H7 (cell line): ENCODE measurements around the gene MATK. TPM values are rescaled to one million over a fixed set of nuclear protein-coding genes. Genes with fewer than 3 reads are reported as not detected.
A peak's percentile ranks its signal among the peaks of the same experiment; 100 is the strongest.
"Not testable (repeated sequence)": the region's sequence is repeated elsewhere in the genome, so short reads cannot be mapped to it uniquely, and the experiment has no call there.

Source experiments
- DNase-seq: peaks from one replicate; pipeline ENCODE4 v3.0.0; 2012
- H3K27me3 ChIP-seq: 2 replicates; pipeline ENCODE4 v1.6.0; 2011; ENCODE audit warnings: mild to moderate bottlenecking, low read length; ENCODE audit not compliant: control insufficient read depth, insufficient read depth
- H3K36me3 ChIP-seq: replicated peaks from 2 replicates; pipeline ENCODE4 v1.5.1; 2011; ENCODE audit warnings: low read length; ENCODE audit not compliant: control insufficient read depth, insufficient read depth
- H3K4me3 ChIP-seq: 2 replicates; pipeline ENCODE4 v1.5.1; 2011; ENCODE audit warnings: low read depth, mild to moderate bottlenecking, control low read depth, low read length, moderate library complexity; ENCODE audit not compliant: insufficient read depth
- total RNA-seq: library from RNA; depleted of rRNA; stranded (reverse); fragments of >200 nt; shearing (Covaris generic); gene quantifications from 2 replicates; pipeline ENCODE4 v1.2.3, GENCODE V29; 2014

MATK gene
- total RNA-seq, 1 experiment from 2014 or later = 19.1 TPM

DNA sequence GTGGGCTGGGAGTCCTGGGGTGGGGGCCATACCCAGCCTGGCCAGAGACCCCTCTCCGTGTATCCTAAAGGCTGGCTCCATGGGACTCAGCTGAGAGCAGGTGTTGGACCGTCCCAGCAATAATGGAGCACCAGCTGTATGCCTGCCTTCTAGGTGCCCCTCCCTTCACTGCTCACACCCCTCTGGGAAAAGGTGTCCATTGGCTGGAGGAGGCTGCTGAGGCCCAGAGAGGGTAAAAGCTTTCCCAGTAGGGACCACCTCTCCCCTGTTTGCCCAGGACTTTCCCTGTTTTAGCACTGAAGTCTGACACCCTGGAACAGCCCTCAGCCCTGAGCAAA, 10.8 kb downstream of the MATK start:
- Histone ChIP-seq H3K27me3 (no peaks in the 10 kb centered on the region), H3K4me3 (no peak overlapping the region), H3K36me3 (no peaks in the 10 kb centered on the region)
- DNase-seq = peak; percentile 36

DNA sequence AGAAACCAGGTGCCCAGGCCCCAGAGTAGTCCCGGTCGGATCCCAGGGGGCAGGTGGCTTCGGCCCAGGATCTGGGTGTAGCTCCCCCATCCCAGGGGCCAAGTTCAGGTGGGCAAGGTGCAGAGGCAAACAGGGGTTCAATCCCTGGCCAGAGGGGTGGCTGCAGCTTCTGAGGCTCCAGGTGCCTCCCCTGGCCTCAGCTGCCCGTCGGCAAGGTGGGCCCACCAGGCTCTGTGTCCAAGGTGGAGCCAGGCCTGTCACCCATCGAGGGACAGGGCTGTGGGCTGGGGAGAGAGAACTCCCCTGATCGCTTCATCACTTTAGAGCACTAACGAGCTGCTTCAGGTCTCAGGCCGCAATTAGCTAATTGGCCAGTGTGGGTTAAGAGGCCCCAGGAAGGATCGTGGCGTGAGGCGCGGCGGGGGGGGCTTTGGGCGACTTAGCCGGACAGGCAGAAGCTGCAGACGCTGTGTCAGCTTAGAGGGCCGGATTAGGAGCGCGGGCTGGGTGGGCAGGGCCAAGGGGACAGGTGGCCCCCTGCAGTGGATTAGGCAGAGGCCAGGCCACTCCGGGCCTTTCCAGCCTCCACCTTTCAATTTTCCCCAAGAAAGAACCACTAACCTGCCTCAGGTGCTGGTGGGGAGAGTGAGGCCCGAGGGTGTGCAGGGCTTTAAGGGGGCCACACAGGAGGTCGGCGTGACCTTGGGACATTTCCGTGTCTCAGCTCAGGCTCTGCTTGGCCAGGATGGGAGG, 11.4 kb downstream of the MATK start:
- no peaks in the 10 kb centered on the region for H3K27me3 ChIP-seq
- H3K36me3 ChIP-seq = no peaks in the 10 kb centered on the region
- H3K4me3 ChIP-seq = no peak overlapping the region
- peak; percentile 74 for DNase-seq

DNA sequence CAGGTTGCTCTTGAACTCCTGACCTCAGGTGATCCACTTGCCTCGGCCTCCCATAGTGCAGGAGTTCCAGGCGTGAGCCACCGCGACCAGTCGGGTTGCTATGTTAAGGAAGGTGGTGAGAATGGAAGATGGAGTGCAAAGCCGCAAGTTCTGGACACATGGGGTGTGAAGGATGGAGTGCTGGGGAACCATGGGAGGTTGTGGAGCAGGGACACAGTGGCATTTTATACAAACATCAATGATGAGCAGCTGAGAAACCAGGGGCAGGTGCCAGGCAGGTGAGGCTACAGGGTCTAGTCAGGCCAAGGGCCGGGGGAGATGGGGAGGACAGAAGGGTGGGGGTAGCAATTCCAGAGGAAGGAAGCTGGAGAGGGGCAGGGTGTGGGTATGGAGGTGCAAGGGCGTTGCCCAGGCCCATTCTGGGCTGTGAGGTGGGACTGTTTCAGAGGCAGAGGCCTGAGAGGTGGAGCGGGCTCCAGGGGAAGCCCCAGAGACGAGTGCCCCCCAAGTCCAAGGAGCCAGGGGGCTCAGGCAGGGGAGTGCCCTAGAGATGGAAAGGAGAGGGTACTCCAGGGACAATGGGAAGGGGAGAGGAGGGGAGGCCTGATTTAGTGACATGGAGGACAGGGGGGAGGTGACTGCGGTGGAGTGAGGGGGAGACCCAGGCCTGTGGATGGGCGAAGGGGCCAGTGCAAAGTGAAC, 12.2 kb downstream of the MATK start:
- no peaks in the 10 kb centered on the region for H3K36me3 ChIP-seq
- DNase-seq = peak; percentile 55
- H3K4me3 ChIP-seq = no peak overlapping the region
- no peaks in the 10 kb centered on the region for H3K27me3 ChIP-seq

DNA sequence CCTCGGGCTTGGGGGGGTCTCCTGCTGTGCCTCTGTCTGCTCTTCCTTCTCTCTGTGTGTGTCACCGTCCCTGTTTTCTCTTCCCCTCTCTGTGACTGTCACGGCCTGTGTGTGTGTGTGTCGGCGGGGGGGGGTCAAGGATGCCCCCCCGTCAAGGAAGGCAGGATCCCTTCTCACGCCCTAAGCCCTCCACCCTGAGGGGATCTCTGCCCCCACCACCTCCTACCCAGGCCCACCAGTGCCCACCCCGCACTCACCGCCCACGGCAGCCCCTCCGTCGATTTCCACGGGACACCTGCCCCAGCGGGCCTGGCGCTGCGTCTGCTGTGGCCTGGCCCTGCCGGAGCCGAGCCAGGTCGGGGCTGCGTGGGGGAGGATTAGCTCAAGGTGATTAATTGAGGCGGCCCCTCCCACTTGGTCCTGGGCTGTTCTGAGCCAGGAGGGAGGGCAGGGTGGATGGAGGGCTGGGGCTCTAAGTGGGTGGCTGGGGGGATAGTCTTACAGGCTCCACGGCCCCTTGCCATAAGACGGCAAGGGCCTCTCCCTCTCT, 14.2 kb downstream of the MATK start, which contains the start of gene RAX2:
RAX2 (minus strand) TSS at position 323 of the 550 bp plus-strand sequence. CDS start 486 bp downstream, outside the sequence.
- Histone ChIP-seq H3K4me3 (no peak within 1 kb of the TSS), H3K36me3 (no peaks in the 10 kb centered on the region), H3K27me3 (no peaks in the 10 kb centered on the region)
- peak; percentile 75 for DNase-seq

DNA sequence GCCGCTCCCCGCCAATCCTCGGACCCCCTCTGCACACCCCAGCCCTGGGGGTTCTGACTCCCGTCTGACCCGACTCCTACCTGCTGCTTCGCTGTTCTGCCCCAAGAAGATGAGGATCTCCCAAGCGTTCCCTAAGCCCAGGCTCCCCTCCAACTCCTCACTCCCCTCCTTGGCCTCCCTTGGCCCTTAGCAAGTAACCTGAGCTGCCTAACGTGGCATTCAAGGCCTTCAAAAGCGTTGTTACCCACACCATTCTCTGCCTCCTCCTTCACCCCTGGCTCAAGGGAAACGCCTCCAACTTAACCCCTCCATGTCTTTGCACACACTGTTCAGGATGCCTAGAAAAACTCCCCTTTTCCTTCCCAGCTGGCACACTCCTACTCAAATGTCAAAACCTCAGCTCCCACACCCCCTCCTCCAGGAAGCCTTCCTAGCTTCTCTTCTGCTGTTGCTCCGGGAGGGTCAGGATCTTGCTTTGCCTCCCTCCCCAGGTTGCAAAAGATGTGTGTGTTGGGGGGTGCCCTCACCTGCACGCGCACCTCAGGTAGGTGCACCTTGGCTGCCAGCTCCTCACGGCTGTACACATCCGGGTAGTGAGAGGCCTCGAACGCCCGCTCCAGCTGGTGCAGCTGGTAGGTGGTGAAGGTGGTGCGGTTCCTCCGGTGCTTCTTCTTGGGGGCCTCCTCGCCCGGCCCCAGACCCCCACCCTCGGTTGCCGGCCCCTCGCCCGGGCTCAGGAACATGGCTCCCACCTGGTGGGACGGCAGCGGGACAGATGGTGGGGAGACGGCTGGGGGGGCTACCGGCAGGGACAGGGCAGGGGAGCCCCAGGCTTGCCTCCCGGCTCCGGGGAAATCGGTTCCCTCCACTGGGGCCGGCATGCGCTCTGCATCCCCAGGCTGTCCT, 14.9 kb downstream of the MATK start:
- DNase-seq = peak; percentile 76
- H3K36me3 ChIP-seq = no peaks in the 10 kb centered on the region; the same call in 1 of the 2 replicates
- H3K4me3 ChIP-seq = no peak overlapping the region
- no peaks in the 10 kb centered on the region for H3K27me3 ChIP-seq

DNA sequence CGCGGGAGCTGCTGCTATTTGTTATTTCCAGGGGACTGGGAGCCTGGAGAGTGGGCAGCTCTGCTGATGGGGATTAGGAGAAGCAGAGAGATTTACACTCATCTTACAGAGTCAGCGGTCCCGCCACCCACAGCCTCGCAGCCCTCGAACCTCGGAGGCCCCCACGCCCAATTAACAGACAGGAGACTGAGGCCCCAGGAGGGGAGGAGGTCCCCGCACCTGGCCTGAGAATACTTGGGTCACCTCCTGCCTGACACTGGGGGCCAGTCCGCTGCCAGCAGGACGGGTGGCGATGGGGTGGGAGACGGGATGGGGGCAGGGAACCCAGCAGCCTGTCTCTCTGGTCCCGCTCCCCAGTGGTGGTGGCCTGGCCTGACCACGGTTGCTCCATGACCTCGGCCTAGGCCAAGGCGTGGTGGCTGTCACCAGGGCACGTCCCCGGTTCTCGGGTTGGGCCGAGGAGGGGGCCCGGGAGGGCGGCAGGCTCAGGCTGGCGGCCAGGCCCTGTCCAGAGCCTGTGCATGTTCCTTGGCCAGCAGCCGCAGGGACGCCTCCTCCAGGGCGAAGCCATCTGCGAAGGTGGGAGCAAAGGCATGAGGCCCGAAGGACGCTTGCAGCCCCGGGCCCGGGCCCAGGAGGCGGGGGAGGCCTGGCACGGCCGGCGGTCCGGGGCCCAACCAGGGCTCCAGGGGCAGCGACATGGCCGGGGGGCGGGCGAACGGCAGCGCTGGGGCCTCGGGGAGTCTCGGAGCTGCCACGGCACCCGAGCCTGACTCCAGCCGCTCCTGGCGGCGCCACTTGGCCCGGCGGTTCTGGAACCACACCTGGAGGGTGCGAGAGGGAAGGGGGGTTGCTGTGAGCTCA, 15.8 kb downstream of the MATK start:
- DNase-seq = peak; percentile 84
- Histone ChIP-seq H3K36me3 (no peaks in the 10 kb centered on the region; the same call in 1 of the 2 replicates), H3K4me3 (no peak overlapping the region), H3K27me3 (no peaks in the 10 kb centered on the region)

DNA sequence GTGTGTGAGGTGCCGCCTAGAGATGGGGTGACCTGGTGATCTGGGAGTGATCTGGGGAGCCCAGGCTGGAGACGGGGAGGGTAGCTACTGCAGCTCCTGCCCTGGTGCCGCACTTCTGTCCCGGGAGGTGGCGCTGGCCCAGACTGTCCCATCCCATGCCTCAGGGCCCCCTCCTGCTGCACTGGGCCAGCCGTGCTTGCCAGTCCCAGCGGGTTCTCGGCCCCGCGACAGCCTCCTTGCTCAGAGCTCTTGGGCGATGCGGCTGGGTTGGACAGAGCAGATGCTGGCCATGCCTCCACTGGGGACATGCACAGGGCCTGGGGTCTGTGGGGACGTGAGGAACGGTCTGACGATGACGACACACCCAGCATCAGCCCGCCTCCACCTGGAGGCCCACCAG, 16.7 kb downstream of the MATK start:
- no peak overlapping the region for H3K4me3 ChIP-seq
- DNase-seq = peak; percentile 68
- no peaks in the 10 kb centered on the region; the same call in 1 of the 2 replicates for H3K36me3 ChIP-seq
- H3K27me3 ChIP-seq = no peaks in the 10 kb centered on the region

DNA sequence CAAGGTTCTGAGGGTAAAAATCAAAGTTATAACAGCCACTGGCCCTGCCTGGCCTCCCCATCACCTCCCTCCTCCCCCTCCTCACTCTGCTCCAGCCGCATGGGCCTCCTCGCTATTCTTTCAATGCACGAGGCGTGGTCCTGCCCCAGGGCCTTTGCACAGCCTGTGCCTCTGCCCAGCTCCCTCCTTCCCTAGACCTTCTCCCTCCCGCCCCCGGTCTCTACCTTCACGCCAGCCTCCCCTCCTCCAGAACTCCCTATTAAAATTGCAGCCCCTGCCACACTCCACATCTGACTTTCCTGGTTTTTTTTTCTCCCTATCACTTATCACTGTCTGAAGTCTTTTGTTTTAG, 17.5 kb downstream of the MATK start:
- no peak overlapping the region for H3K4me3 ChIP-seq
- H3K36me3 ChIP-seq = no peaks in the 10 kb centered on the region; the same call in 1 of the 2 replicates
- no peaks in the 10 kb centered on the region for H3K27me3 ChIP-seq
- DNase-seq = no peak

DNA sequence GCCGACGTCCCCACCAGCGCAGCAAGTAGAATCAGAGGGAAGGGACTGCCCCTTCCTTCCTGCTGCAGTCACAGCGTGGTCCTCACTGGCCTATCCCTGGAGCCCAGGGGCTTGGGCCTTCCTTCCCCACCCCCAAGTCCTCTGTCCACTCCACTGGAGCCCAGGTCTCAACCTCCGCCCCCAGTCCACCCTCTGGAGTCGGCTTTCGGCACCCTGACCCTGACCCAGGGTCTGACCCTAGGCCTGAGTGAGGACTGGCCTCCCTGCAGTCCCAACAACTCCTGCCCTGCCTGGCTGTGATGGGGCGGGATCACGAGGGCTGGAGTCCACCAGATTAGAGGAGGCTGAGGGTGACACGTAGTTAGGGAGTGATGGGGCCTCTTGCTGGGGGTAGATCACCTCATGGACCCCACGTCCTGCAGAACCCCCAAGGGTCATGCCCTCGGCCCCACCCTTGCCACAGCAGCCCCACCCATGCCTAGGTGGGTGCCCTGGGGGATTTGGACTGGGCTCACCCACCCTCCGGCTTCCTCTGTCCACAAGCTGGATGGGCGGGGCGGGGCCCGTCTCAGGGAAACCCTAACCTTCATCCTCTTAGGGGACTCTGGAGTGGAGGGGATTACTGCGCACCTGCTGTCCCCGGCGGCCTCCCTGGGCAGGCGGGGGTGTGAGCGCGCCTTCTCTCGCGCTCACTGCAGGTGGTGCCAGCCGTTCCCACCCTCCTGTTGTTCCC, 18.0 kb downstream of the MATK start:
- no peaks in the 10 kb centered on the region for H3K27me3 ChIP-seq
- no peak overlapping the region for H3K4me3 ChIP-seq
- DNase-seq = peak; percentile 52
- no peaks in the 10 kb centered on the region; the same call in 1 of the 2 replicates for H3K36me3 ChIP-seq

DNA sequence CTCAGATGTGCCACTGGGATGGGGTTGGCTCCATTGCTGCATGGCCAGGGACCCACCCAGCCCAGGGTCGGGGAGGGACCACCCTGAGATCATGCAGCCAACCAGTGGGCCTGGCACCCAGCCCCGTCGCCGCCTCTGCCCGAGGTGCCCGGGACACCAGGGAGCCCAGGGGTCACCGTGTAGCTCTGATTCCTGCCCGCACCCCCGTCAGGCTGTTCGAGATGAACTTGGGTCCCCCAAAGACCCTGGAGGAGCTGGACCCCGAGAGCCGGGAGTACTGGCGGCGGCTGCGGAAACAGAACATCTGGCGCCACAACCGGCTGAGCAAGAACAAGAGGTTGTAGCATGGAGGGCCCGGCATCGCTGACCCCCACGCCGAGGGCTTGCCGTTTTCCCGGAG, 19.1 kb downstream of the MATK start:
- DNase-seq = peak; percentile 34
- Histone ChIP-seq H3K36me3 (no peaks in the 10 kb centered on the region; the same call in 1 of the 2 replicates), H3K27me3 (no peaks in the 10 kb centered on the region), H3K4me3 (no peak overlapping the region)

DNA sequence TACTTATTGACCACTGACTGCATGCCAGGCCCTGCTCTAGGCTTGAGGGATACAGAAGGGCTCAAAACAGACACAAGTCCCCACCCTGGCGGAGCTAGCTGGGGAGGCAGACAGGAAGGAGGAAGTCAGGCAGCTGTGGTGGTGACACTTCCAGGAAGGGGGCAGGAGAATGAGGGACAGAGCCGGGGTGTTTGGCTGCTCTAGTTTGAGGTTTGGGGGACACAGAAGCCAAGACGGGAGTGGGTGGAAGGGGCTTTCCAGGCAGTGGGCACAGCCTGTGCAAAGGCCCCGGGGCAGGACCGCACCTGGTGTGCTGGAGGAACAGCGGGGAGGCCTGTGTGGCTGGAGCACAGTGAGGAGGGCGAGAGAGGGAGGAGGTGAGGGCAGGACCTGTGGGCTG, 19.7 kb downstream of the MATK start:
- H3K36me3 ChIP-seq = no peaks in the 10 kb centered on the region; the same call in 1 of the 2 replicates

DNA sequence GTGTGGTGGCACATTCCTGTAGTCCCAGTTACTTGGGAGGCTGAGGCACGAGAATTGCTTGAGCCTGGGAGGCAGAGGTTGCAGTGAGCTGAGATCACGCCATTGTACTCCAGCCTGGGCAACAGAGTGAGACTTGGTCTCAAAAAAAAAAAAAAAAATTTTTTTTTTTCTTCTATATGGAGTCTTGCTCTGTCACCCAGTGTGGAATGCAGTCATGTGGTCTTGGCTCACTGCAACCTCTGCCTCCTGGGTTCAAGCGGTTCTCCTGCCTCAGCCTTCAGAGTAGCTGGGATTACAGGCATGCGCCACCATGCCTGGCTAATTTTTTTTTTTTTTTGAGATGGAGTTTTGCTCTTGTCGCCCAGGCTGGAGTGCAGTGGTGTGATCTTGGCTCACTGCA, 20.4 kb downstream of the MATK start:
- H3K4me3 ChIP-seq, DNase-seq, H3K27me3 ChIP-seq, H3K36me3 ChIP-seq: not testable (repeated sequence)

More for the DNA sequence above, 19.7 kb downstream of the MATK start:
- Histone ChIP-seq H3K27me3 (no peaks in the 10 kb centered on the region), H3K4me3 (no peak overlapping the region)
- no peak for DNase-seq

DNA sequence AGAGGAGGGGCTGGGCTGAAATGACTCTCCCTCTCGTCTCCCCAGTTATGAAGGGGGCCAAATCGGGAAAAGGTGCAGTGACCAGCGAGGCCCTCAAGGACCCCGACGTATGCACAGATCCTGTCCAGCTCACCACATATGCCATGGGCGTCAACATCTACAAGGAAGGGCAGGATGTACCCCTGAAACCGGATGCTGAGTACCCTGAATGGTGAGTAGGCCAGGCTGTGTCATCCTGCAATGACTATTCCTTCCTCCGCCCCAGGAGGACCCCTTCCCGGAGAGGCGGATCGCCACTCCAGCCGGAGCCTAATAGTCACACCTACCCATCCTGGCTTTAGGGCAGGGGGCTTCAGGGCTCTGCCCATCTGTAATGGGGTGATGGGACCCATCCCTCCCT, 21.1 kb downstream of the MATK start:
- Histone ChIP-seq H3K27me3 (no peaks in the 10 kb centered on the region), H3K36me3 (no peaks in the 10 kb centered on the region; the same call in 1 of the 2 replicates), H3K4me3 (no peak overlapping the region)
- no peak for DNase-seq
